ENCODE results near the gene LAMA2. TPM values are rescaled to one million over a fixed set of nuclear protein-coding genes. Genes with fewer than 3 reads are reported as not detected.

LAMA2 gene
- total and polyA plus RNA-seq, 2 of the 13 experiments (the other 11 are each of a cell fraction or from before 2014, with no cell fraction given) = 0.11 to 0.28 TPM

DNA sequence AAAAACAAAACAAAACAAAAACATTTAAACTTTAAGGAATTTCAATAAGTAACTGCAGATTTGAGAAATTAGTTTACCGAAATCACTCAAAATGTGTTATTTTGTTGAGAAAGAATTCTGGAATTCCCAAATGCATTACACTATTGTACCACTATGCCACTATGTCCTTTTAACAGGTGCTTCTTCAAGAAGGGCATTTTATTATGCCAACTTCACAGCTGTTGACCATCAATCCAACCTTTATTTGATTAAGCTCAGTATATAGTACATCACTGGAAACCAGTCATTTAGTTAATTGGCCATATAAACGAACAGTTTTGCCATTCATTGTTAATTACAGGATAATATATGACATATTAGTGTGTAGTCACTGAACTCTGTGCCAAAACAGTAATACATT, 605.4 kb downstream of the LAMA2 start (continued):
- TF ChIP-seq TFE3 (CRISPR knock-in tag; IDR thresholded peaks at IDR 0.05) = no peak

DNA sequence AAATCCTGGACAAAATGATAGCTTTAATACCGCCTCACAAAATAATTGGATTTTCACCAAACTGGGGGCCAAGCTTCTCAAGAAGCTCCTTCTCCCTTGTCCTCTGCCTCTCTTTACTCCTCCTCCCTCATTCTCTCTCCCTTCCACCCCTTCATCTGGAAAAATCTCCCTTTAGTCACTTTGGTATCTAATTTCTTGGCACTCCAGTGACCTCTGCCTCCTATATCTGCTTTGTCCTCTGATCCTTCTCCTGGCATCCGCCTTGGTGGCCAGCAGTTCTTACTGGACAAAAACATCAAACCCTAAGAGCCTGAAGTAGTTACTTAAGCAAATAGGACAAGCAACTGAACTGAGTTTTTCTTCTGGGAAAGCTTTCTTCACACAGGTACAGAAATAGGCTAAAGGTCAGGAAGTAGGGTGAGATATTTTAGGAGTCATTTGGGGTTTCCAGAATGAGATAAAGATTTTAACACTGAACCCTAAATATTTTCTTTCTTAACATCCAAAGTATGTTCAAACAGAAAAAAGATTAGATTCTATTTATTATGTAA, 606.4 kb downstream of the LAMA2 start:
- FAIRE-seq = no peak
- TF ChIP-seq, protein P1, sequence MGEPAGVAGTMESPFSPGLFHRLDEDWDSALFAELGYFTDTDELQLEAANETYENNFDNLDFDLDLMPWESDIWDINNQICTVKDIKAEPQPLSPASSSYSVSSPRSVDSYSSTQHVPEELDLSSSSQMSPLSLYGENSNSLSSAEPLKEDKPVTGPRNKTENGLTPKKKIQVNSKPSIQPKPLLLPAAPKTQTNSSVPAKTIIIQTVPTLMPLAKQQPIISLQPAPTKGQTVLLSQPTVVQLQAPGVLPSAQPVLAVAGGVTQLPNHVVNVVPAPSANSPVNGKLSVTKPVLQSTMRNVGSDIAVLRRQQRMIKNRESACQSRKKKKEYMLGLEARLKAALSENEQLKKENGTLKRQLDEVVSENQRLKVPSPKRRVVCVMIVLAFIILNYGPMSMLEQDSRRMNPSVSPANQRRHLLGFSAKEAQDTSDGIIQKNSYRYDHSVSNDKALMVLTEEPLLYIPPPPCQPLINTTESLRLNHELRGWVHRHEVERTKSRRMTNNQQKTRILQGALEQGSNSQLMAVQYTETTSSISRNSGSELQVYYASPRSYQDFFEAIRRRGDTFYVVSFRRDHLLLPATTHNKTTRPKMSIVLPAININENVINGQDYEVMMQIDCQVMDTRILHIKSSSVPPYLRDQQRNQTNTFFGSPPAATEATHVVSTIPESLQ (CRISPR knock-in tag; conservative IDR thresholded peaks at IDR 0.05) = no peak
- no peak for TF ChIP-seq SATB2 (CRISPR knock-in tag; IDR thresholded peaks at IDR 0.05)
- ChIA-PET CTCF (ENCODE audit: low intra/inter-chr PET ratio, low total read pairs) (no interaction called here), POLR2A (no interaction called here)
- 62% methylated on average over 2 of the region's 2 CpGs for WGBS (ENCODE audit: low lambda C conversion rate)
- no peak overlapping the region for H2AFZ ChIP-seq (ENCODE audit: low read length)
- intact Hi-C loops (cut with micrococcal nuclease; ENCODE audit: unreplicated experiment) = no loop called here
- no peak for DNase-seq (ENCODE audit: low spot score)
- no TSS peak for BruUV-seq (replicated peaks)
- H3K4me3 ChIP-seq (replicated peaks in 1 of 3; ENCODE audit: insufficient read depth in 1 of 3, low read depth in 2 of 3, low read length in 3 of 3) = no peak overlapping the region
- peaks cover 16% of the 10 kb centered on the region for H3K4me1 ChIP-seq (ENCODE audit: insufficient read depth, low read length)
- H3K27me3 ChIP-seq (ENCODE audit: control insufficient read depth in 1 of 2, insufficient read depth in 2 of 2, low read length in 2 of 2) = no peaks in the 10 kb centered on the region
- no peaks in the 10 kb centered on the region for H3K79me2 ChIP-seq (ENCODE audit: insufficient read depth, low read length)
- H4K20me1 ChIP-seq (ENCODE audit: insufficient read depth, low read length) = no peaks in the 10 kb centered on the region
- H3K4me2 ChIP-seq (ENCODE audit: low read depth, low read length) = no peak overlapping the region
- in situ Hi-C loops (cut with HindIII; ENCODE audit: extremely low pct_ligation_motif_present, low pct_unique_long_range_greater_than_20kb) = loop anchor here (25.0 kb wide), 1 partner anchor 448 kb away; no protein-coding TSS in a partner anchor
- no peak overlapping the region for H3K9ac ChIP-seq (ENCODE audit: insufficient read depth, low read depth, low read length)
- H3K27ac ChIP-seq (ENCODE audit: extremely low read length, insufficient read depth, low read length) = no peak overlapping the region
- no peaks in the 10 kb centered on the region for H3K36me3 ChIP-seq (replicated peaks in 1 of 2; ENCODE audit: control insufficient read depth in 1 of 2, insufficient read depth in 2 of 2, low read length in 2 of 2)
- H3K9me3 ChIP-seq (ENCODE audit: low read length) = no peaks in the 10 kb centered on the region
- ATAC-seq = no peak

Data from HepG2 (cell line).